Measurements from ENCODE around the gene TGIF2LX.
"Not testable (repeated sequence)": the region's sequence is repeated elsewhere in the genome, so short reads cannot be mapped to it uniquely, and the experiment has no call there.

The TGIF2LX gene

DNA sequence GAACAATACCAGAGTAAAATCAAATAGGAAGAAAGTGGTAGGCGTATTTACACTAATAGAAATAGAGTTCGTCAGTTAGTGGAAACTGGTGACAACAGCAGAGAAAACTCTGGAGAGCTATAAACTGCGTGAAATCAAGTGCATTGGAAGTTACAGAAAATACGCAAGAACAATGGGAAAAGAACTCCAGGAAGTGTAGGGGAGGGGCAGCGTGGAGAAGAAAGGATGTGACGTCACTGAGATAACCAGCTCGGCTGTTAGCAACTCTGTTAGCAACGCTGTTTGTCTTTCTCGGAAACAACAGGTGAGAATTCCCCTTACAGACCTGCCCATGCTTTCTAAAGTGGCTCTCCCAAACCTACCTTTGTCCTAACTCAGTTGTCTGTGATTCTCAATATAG is at the start of gene TGIF2LX:
Gene TGIF2LX (plus strand): TSS at position 244 of the 400 bp plus-strand sequence. CDS start 178 bp downstream, outside the sequence.
- DNase-seq: not testable (repeated sequence)

DNA sequence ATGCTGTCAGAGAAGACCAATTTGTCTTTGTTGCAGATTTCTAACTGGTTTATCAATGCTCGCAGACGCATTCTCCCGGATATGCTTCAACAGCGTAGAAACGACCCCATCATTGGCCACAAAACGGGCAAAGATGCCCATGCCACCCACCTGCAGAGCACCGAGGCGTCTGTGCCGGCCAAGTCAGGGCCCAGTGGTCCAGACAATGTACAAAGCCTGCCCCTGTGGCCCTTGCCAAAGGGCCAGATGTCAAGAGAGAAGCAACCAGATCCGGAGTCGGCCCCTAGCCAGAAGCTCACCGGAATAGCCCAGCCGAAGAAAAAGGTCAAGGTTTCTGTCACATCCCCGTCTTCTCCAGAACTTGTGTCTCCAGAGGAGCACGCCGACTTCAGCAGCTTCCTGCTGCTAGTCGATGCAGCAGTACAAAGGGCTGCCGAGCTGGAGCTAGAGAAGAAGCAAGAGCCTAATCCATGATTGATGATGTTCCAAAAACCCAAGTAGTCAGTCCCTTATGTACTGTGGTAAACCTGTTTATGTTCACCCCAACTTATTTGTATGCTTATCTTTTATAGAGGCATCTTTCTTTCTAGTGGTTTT is 728 bp downstream of the TGIF2LX start:
- not testable (repeated sequence) for DNase-seq

DNA sequence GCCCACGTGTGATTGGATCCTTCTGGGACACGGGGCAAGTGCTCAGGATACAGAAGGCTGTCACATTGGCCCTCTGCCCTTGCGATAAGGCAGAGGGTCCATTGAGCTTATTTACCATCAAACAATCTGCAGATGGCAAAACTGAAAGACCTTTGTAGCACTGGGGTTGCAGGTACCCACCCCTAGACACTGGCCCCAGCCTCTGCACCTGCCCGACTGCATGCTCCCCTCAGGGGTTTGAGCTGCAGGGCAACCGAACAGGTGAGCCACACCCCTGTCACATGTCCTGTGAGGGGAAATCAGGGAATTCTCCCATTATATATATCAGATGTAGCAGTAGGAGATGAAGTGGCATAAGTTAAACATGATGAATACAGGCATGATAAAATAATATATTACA is 21.4 kb downstream of the TGIF2LX start:
- not testable (repeated sequence) for DNase-seq

GRCh38 chrX:89965588-89965987 is 43.9 kb downstream of the TGIF2LX start:
- DNase-seq: not testable (repeated sequence)
